PC-9 (cell line): ENCODE measurements around the gene CD151.

Source experiments
- CTCF ChIP-seq: fragments of 200-600 bp; sonication (generic); conservative IDR thresholded peaks from 2 replicates; pipeline ENCODE4 v1.6.1; 2017; ENCODE audit warnings: mixed run types, antibody characterized with exemption, mild to moderate bottlenecking, moderate library complexity
- EZH2 ChIP-seq: fragments of 200-600 bp; sonication (generic); IDR thresholded peaks from 2 replicates; pipeline ENCODE4 v1.8.0; 2017; ENCODE audit warnings: antibody characterized with exemption, low read depth

- TF ChIP-seq CTCF, result no peak
- TF ChIP-seq EZH2, result no peak
Measured at GRCh38 chr11:882596-882995, 49.8 kb downstream of the CD151 start.
